ENCODE data around the gene RBM42. TPM values are rescaled to one million over a fixed set of nuclear protein-coding genes. Genes with fewer than 3 reads are reported as not detected.

RBM42 gene
- total and polyA plus RNA-seq, 2 of the 13 experiments (the other 11 are each of a cell fraction or from before 2014, with no cell fraction given), result 27.2 to 55.3 TPM

- ATAC-seq (peak; percentile 78), FAIRE-seq (no peak), DNase-seq (ENCODE audit: low spot score) (peak; percentile 44)
- Histone ChIP-seq H3K4me1 (ENCODE audit: insufficient read depth, low read length) (peaks cover 31% of the 10 kb centered on the region), H3K79me2 (ENCODE audit: insufficient read depth, low read length) (no peaks in the 10 kb centered on the region), H3K4me3 (replicated peaks in 1 of 3; ENCODE audit: insufficient read depth in 1 of 3, low read depth in 2 of 3, low read length in 3 of 3) (no peak overlapping the region), H3K27me3 (ENCODE audit: control insufficient read depth in 1 of 2, insufficient read depth in 2 of 2, low read length in 2 of 2) (no peaks in the 10 kb centered on the region), H3K4me2 (ENCODE audit: low read depth, low read length) (peak overlapping the region; percentile 38), H3K27ac (ENCODE audit: extremely low read length, insufficient read depth, low read length) (no peak overlapping the region), H3K9me3 (ENCODE audit: low read length) (no peaks in the 10 kb centered on the region), H2AFZ (ENCODE audit: low read length) (peak overlapping the region; percentile 46), H4K20me1 (ENCODE audit: insufficient read depth, low read length) (no peaks in the 10 kb centered on the region), H3K9ac (ENCODE audit: insufficient read depth, low read depth, low read length) (no peak overlapping the region), H3K36me3 (replicated peaks in 1 of 2; ENCODE audit: control insufficient read depth in 1 of 2, insufficient read depth in 2 of 2, low read length in 2 of 2) (no peaks in the 10 kb centered on the region)
- in situ Hi-C loops (cut with HindIII; ENCODE audit: extremely low pct_ligation_motif_present, low pct_unique_long_range_greater_than_20kb) (no loop called here), intact Hi-C loops (cut with micrococcal nuclease; ENCODE audit: unreplicated experiment) (no loop called here)
- POLR2A ChIA-PET, result interaction anchor here (0.7 to 1.2 kb wide), 2 partner anchors 9 to 45 kb away, joined by 3 to 12 read pairs; no protein-coding TSS in a partner anchor
- WGBS (ENCODE audit: low lambda C conversion rate), result 18% methylated on average over 4 of the region's 4 CpGs
- CTCF ChIA-PET (ENCODE audit: low intra/inter-chr PET ratio, low total read pairs), result no interaction called here
- no TSS peak for BruUV-seq (replicated peaks)
- TF ChIP-seq YEATS4 (CRISPR knock-in tag; IDR thresholded peaks at IDR 0.05; ENCODE audit: borderline replicate concordance) (no peak), CBX1 (IDR thresholded peaks at IDR 0.05; ENCODE audit: low read depth) (no peak), NFYB (CRISPR knock-in tag; IDR thresholded peaks at IDR 0.05) (peak; percentile 77), ARID5B (CRISPR knock-in tag; IDR thresholded peaks at IDR 0.05) (no peak), NR2F2 (IDR thresholded peaks at IDR 0.05; ENCODE audit: borderline replicate concordance, low read depth) (no peak), ZC3H4 (CRISPR knock-in tag; IDR thresholded peaks at IDR 0.05; ENCODE audit: borderline replicate concordance) (no peak), ZNF225 (CRISPR knock-in tag; IDR thresholded peaks at IDR 0.05) (no peak), CREB1 (IDR thresholded peaks at IDR 0.05) (no peak), CREB1 (CRISPR knock-in tag; IDR thresholded peaks at IDR 0.05) (no peak), CEBPZ (IDR thresholded peaks at IDR 0.05; ENCODE audit: low read length) (no peak), NKX3-1 (CRISPR knock-in tag; IDR thresholded peaks at IDR 0.05) (no peak), KLF16 (CRISPR knock-in tag; IDR thresholded peaks at IDR 0.05) (no peak)
- TF ChIP-seq, protein P1, sequence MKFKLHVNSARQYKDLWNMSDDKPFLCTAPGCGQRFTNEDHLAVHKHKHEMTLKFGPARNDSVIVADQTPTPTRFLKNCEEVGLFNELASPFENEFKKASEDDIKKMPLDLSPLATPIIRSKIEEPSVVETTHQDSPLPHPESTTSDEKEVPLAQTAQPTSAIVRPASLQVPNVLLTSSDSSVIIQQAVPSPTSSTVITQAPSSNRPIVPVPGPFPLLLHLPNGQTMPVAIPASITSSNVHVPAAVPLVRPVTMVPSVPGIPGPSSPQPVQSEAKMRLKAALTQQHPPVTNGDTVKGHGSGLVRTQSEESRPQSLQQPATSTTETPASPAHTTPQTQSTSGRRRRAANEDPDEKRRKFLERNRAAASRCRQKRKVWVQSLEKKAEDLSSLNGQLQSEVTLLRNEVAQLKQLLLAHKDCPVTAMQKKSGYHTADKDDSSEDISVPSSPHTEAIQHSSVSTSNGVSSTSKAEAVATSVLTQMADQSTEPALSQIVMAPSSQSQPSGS (CRISPR knock-in tag; IDR thresholded peaks at IDR 0.05), result no peak
- TF ChIP-seq, protein P2, sequence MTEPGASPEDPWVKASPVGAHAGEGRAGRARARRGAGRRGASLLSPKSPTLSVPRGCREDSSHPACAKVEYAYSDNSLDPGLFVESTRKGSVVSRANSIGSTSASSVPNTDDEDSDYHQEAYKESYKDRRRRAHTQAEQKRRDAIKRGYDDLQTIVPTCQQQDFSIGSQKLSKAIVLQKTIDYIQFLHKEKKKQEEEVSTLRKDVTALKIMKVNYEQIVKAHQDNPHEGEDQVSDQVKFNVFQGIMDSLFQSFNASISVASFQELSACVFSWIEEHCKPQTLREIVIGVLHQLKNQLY (CRISPR knock-in tag; IDR thresholded peaks at IDR 0.05), result no peak
These were observed 32.4 kb upstream of the RBM42 start for GRCh38 chr19:35596366-35596999.
